ENCODE measurements around the gene UFM1.

DNA sequence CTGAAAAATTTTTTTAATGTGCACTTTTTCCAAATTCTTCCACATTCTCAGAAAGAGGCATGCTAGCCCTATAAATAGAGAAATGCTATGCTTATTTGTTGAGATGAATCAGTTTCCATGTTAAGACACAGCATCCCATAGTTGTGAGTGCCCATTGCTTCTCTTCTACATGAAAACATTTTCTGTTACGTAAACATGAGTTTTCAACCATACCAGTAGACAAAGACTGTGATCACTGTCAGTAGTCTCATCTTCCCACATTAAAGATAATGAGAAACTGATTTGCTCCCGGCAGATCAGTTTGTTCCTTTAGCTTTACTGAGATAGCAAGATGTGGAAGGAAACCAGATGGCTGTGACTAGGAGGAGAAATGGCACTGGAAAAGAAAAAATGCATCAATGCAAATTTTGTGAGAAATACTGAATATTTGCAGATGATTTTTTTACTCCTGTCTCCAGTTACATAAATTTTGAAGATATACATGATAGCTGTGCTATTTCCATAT is 45.8 kb upstream of the UFM1 start:
- TF ChIP-seq, protein P1, sequence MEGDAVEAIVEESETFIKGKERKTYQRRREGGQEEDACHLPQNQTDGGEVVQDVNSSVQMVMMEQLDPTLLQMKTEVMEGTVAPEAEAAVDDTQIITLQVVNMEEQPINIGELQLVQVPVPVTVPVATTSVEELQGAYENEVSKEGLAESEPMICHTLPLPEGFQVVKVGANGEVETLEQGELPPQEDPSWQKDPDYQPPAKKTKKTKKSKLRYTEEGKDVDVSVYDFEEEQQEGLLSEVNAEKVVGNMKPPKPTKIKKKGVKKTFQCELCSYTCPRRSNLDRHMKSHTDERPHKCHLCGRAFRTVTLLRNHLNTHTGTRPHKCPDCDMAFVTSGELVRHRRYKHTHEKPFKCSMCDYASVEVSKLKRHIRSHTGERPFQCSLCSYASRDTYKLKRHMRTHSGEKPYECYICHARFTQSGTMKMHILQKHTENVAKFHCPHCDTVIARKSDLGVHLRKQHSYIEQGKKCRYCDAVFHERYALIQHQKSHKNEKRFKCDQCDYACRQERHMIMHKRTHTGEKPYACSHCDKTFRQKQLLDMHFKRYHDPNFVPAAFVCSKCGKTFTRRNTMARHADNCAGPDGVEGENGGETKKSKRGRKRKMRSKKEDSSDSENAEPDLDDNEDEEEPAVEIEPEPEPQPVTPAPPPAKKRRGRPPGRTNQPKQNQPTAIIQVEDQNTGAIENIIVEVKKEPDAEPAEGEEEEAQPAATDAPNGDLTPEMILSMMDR (IDR thresholded peaks at IDR 0.05) = no peak
- TF ChIP-seq POLR2A (IDR thresholded peaks at IDR 0.05) = no peak
